Stomach (tissue), 4 donors: ENCODE data around the gene IL20.

Source experiments
- CTCF ChIP-seq, 7 experiments: fragments of 450-650 bp in 4 of 7; fragments of 200-600 bp in 3 of 7; sonication (generic) in 3 of 7; IDR thresholded peaks; one replicate each; pipeline ENCODE4 v1.5.1; 2016 to 2019; ENCODE audit warnings: antibody characterized with exemption in 7 of 7, control low read depth in 2 of 7, mild to moderate bottlenecking in 1 of 7
- EP300 ChIP-seq: sonication (generic); formaldehyde crosslinking; IDR thresholded peaks from one replicate; pipeline ENCODE4 v1.6.1; 2017; ENCODE audit warnings: antibody characterized with exemption
- POLR2A ChIP-seq, 4 donors: fragments of 450-650 bp; IDR thresholded peaks; one replicate each; pipeline ENCODE4 v1.6.1; 2016; ENCODE audit warnings: antibody characterized with exemption in 4 of 4, control low read depth in 2 of 4, mild to moderate bottlenecking in 1 of 4, moderate library complexity in 1 of 4

DNA sequence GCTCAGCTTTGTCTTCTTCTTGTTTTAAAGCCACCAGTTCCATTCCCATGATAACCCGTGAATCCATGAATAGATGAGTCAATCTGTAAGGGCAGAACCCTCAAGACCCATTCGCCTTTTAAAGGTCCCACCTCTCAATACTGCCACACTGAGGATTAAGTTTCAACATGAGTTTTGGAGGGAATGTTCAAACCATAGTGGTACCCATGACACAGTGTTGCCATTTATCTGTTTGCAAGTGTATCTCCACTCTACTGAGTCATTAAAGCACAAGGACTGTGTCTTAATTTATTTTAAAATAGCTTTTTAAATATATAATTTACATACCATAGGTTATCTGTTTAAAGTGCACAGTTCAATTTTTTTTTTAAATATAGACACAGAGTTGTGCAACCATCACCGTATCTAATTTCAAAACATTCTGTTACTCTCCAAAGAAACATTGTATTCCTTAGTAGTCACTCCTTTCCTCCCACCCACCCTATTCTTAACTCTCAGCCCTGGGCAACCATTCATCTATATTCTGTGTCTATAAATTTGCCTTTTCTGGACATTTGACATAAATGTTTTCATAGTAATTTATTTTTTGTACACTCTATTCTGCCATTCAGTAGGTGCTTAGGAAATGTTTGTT is 27.0 kb downstream of the IL20 start:
- TF ChIP-seq CTCF (IDR thresholded peaks at IDR 0.05) (no peak), POLR2A (IDR thresholded peaks at IDR 0.05) (no peak), EP300 (no peak)
